Activated CD4-positive, CD25-positive, alpha-beta regulatory T cell treated with anti-CD3 and anti-CD28 coated beads, Interleukin-2, amount 50 U/mL, for 72 hours (primary cell): ENCODE results near the gene WDR41.
"Not testable (repeated sequence)": the region's sequence is repeated elsewhere in the genome, so short reads cannot be mapped to it uniquely, and the experiment has no call there.

Experiments
- DNase-seq: peaks from one replicate; pipeline ENCODE4 v3.0.0; 2021

Gene WDR41

DNA sequence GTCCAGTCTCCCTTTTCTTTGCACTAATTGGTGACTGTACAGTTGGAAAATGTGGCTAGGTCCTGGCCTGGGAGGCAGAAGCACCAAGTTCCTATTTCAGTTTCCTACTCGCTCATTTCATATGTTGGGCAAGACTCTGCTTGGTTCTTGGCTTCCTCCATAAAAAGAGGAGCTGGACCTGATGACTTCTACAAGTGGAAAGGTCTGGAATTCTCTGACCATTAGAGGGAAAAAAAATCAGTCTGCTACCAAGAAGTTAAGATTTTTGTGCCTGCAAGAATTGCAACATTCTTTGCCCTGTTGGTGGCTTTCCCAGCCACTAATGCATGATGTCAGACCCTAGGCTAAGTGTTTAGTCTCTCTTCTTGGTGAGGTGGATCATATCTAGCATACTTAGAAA is 91.5 kb downstream of the WDR41 start:
- no peak for DNase-seq

DNA sequence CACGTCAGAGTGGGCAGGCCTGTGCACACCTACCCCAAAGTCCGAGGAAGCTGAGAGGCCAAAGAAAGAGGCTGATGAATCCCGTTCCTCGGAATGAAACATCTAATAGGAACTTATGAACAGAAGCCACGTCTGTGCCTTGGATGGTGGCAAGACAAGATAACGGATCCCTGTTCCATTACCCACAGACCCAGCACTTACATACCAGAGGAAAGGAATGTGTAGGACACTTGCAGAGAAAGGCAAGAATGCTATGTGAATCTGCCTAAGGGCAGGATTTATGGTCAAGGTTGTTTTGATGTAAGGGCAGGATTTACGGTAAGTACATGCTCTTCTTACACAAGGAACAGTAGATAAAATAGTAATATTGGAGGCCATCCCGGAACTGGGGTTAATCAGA is 93.2 kb downstream of the WDR41 start:
- DNase-seq = no peak

DNA sequence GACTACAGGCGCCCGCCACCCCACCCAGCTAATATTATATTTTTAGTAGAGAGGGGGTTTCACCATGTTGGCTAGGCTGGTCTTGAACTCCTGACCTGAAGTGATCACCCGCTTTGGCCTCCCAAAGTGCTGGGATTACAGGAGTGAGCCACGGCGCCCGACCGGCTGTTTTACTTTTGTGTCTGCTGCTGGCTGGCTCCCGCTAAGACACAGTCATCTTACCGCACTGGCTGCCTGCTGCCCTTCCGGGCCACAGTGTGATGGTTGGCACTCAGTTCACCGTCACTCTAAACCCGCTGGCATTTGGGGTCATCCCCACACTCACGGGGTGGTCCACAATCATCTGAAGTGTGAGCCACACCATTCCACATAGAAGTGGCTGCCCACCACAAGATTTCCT is 93.7 kb downstream of the WDR41 start:
- DNase-seq = no peak

- DNase-seq = no peak
Observed at GRCh38 chr5:77397686-77398292, 94.3 kb downstream of the WDR41 start.

DNA sequence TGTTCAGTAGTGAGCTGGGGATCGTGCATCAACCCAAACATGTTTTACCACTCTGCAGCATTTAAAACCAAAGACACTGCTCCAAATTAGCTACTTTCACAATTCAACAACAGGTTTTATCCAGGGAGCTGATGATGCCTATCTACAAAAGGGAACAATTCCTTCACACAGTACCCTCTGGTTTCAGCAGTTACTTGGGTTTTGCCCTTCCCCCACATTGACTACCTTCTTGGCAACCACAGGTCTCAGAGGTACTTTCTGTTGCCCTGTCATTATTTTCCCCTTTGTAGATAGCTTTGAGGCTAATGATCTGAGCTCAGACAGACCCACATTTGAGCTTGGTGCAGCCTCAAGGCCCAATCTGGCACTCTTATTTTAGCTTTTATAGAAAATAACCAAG is 96.1 kb downstream of the WDR41 start:
- no peak for DNase-seq

DNA sequence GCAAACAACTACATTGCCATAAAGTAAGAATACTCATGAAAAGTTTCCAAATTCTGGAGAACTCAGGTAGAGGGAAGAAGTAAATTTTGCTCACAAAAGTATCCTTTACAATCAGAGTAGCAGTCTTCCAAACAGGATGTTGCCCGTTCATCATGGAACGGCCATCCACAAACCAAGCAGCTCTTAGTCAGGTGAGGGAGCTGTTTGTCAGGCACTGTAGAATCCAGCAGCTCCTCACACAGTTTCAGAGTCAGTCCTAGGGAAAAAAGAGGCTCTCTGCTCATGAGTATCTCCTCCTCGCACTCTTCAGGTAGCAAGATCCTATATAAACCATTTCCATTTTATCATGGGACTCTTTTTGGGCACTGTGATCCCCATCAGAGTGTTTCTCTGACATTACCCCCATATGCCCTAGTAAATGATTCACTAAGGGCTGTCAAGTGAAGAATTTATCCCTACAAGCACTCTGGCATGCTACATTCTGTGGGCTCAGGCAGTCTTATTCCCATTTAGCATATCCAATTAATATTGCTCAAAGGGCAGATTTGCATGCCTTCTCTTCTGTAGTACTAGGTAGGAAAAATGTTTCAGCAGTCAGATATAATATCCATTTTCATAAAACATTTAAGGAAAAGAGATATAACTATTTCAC is 97.9 kb downstream of the WDR41 start:
- no peak for DNase-seq

- no peak for DNase-seq
Observed at GRCh38 chr5:77391240-77391765, 100.8 kb downstream of the WDR41 start.

GRCh38 chr5:77390795-77391194 is 101.3 kb downstream of the WDR41 start:
- DNase-seq = no peak

GRCh38 chr5:77390221-77390620 is 101.9 kb downstream of the WDR41 start:
- no peak for DNase-seq

DNA sequence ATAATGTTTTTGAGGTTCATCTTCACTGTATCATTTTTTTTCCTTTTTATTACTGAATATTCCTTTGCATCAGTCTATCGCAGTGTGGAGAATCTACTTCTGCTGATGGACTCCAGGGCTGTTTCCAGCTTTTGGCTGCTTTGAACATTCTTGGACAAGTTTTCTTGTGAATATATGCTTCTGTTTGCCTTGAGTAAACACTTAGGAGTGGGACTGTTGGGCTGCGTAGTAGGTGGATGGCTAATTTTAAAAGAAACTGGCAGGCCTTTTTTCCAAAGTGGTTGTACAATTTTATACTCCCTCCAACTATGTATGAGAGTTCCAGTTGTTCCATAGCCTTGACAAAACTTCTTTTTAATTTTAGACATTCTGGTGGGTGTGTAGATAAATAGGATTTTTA is 102.4 kb downstream of the WDR41 start:
- DNase-seq = no peak

DNA sequence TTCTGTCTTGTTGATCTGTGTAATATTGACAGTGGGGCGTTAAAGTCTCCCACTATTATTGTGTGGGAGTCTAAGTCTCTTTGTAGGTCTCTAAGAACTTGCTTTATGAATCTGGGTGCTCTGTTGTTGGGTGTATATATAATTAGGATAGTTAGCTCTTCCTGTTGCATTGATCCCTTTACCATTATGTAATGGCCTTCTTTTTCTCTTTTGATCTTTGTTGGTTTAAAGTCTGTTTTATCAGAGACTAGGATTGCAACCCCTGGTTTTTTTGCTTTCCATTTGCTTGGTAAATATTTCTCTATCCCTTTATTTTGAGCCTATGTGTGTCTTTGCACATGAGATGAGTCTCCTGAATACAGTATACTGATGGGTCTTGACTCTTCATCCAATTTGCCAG is 105.8 kb downstream of the WDR41 start:
- DNase-seq = not testable (repeated sequence)

- DNase-seq = not testable (repeated sequence)
Observed at GRCh38 chr5:77383336-77383735, 108.8 kb downstream of the WDR41 start.
